ENCODE results near the gene PLSCR2.

PLSCR2 gene

DNA sequence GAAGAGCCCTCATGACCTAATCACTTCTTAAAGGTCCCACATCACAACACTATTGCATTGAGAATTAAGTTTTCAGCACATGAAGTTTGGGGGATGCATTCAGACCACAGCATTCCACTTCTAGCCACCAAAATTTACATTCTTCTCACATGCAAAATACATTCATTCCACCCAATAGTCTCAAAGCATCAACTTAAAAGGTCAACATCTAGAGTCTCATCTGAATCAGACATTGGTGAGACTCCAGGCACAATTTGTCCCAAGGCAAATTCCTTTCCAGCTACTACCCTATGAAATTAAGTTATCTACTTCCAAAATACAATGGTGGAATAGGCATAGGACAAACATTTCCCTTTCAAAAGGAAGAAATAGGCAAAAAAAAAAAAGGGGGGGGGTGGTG lies 64.9 kb downstream of the PLSCR2 start:
- Histone ChIP-seq H3K4me3 (ENCODE audit: low read length, poor library complexity, severe bottlenecking) (no peak overlapping the region), H3K9me3 (ENCODE audit: insufficient read depth, low read depth, low read length) (no peaks in the 10 kb centered on the region), H4K20me1 (ENCODE audit: insufficient read depth, low read length, poor library complexity, severe bottlenecking) (no peaks in the 10 kb centered on the region), H3K79me2 (ENCODE audit: insufficient read depth, low read length) (no peaks in the 10 kb centered on the region), H2AFZ (ENCODE audit: low read length) (no peak overlapping the region), H3F3A (ENCODE audit: low read depth) (no peaks in the 10 kb centered on the region), H3K4me2 (ENCODE audit: low read depth, low read length, poor library complexity, severe bottlenecking) (no peak overlapping the region), H3K9me2 (replicated peaks; ENCODE audit: low read depth, low read length) (no peaks in the 10 kb centered on the region), H3K9ac (ENCODE audit: low read depth, low read length, poor library complexity, severe bottlenecking) (no peak overlapping the region), H3K4me1 (ENCODE audit: insufficient read depth, low read length, poor library complexity, severe bottlenecking) (no peaks in the 10 kb centered on the region), H3K27me3 (ENCODE audit: insufficient read depth, low read length, poor library complexity, severe bottlenecking) (no peaks in the 10 kb centered on the region), H3K36me3 (ENCODE audit: insufficient read depth, low read length) (no peaks in the 10 kb centered on the region)
- TF ChIP-seq, protein P1, sequence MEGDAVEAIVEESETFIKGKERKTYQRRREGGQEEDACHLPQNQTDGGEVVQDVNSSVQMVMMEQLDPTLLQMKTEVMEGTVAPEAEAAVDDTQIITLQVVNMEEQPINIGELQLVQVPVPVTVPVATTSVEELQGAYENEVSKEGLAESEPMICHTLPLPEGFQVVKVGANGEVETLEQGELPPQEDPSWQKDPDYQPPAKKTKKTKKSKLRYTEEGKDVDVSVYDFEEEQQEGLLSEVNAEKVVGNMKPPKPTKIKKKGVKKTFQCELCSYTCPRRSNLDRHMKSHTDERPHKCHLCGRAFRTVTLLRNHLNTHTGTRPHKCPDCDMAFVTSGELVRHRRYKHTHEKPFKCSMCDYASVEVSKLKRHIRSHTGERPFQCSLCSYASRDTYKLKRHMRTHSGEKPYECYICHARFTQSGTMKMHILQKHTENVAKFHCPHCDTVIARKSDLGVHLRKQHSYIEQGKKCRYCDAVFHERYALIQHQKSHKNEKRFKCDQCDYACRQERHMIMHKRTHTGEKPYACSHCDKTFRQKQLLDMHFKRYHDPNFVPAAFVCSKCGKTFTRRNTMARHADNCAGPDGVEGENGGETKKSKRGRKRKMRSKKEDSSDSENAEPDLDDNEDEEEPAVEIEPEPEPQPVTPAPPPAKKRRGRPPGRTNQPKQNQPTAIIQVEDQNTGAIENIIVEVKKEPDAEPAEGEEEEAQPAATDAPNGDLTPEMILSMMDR (conservative IDR thresholded peaks at IDR 0.05; ENCODE audit: low read length), result no peak
- no peak for TF ChIP-seq EZH2phosphoT487 (IDR thresholded peaks at IDR 0.05; ENCODE audit: borderline replicate concordance)

DNA sequence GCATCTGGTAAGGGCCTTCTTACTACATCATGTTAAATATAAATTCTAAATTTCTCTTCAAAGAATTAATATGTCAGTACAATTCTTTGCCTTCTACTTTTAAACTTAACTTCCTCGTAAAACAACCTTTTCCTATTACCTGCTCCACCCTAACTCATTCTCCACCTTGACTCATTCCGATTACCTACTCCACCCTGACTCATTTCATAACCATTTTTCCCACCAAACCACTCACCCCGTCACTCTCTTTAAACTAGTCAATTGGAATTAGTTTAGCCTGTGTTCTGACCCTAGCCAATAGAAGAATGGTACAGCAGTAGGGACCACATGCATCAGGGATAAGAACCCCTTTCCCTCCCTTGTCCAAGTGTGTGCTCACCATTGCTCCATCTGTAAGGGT lies 65.6 kb downstream of the PLSCR2 start:
- Histone ChIP-seq H3K4me1 (ENCODE audit: insufficient read depth, low read length, poor library complexity, severe bottlenecking) (no peaks in the 10 kb centered on the region), H3K4me3 (ENCODE audit: low read length, poor library complexity, severe bottlenecking) (no peak overlapping the region), H3K27me3 (ENCODE audit: insufficient read depth, low read length, poor library complexity, severe bottlenecking) (no peaks in the 10 kb centered on the region), H3K4me2 (ENCODE audit: low read depth, low read length, poor library complexity, severe bottlenecking) (no peak overlapping the region), H4K20me1 (ENCODE audit: insufficient read depth, low read length, poor library complexity, severe bottlenecking) (no peaks in the 10 kb centered on the region), H3K79me2 (ENCODE audit: insufficient read depth, low read length) (no peaks in the 10 kb centered on the region), H3K9me3 (ENCODE audit: insufficient read depth, low read depth, low read length) (no peaks in the 10 kb centered on the region), H3K9ac (ENCODE audit: low read depth, low read length, poor library complexity, severe bottlenecking) (no peak overlapping the region), H3F3A (ENCODE audit: low read depth) (no peaks in the 10 kb centered on the region), H3K9me2 (replicated peaks; ENCODE audit: low read depth, low read length) (no peaks in the 10 kb centered on the region), H3K36me3 (ENCODE audit: insufficient read depth, low read length) (no peaks in the 10 kb centered on the region), H2AFZ (ENCODE audit: low read length) (no peak overlapping the region)
- no peak for TF ChIP-seq EZH2phosphoT487 (IDR thresholded peaks at IDR 0.05; ENCODE audit: borderline replicate concordance)
- TF ChIP-seq, protein P1 (conservative IDR thresholded peaks at IDR 0.05; ENCODE audit: low read length), result no peak

DNA sequence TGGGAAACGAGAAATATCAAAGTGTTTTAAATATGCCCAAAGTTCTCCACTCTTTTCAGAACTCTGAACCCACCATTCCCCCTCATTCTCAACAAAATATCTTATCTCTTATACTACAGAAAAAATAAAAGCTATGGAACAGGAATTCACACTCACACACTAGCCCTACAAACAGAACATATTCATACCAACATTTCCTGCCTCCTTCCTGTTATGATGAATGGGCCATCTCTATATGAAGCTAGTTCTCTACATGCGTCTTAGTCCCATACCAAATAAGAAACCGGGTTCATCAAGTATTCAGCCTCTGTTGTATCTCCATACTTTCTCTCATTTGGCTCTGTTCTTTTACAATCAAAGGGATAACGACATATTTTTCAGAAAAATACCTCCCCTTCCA lies 72.6 kb downstream of the PLSCR2 start:
- TF ChIP-seq, protein P1 (conservative IDR thresholded peaks at IDR 0.05; ENCODE audit: low read length), result no peak
- no peak for TF ChIP-seq EZH2phosphoT487 (IDR thresholded peaks at IDR 0.05; ENCODE audit: borderline replicate concordance)
- Histone ChIP-seq H3K4me1 (ENCODE audit: insufficient read depth, low read length, poor library complexity, severe bottlenecking) (no peaks in the 10 kb centered on the region), H3K27me3 (ENCODE audit: insufficient read depth, low read length, poor library complexity, severe bottlenecking) (no peaks in the 10 kb centered on the region), H3F3A (ENCODE audit: low read depth) (no peaks in the 10 kb centered on the region), H3K4me2 (ENCODE audit: low read depth, low read length, poor library complexity, severe bottlenecking) (no peak overlapping the region), H4K20me1 (ENCODE audit: insufficient read depth, low read length, poor library complexity, severe bottlenecking) (no peaks in the 10 kb centered on the region), H3K4me3 (ENCODE audit: low read length, poor library complexity, severe bottlenecking) (no peak overlapping the region), H3K36me3 (ENCODE audit: insufficient read depth, low read length) (no peaks in the 10 kb centered on the region), H3K9me3 (ENCODE audit: insufficient read depth, low read depth, low read length) (no peaks in the 10 kb centered on the region), H3K9me2 (replicated peaks; ENCODE audit: low read depth, low read length) (no peaks in the 10 kb centered on the region), H3K9ac (ENCODE audit: low read depth, low read length, poor library complexity, severe bottlenecking) (no peak overlapping the region), H2AFZ (ENCODE audit: low read length) (no peak overlapping the region), H3K79me2 (ENCODE audit: insufficient read depth, low read length) (no peaks in the 10 kb centered on the region)
